NCI-H2196 (cell line): ENCODE measurements around the gene OLIG1.
A peak's percentile ranks its signal among the peaks of the same experiment; 100 is the strongest.

Experiments
- DNase-seq: peaks from one replicate; lab custom pipeline; 2025; ENCODE audit not compliant: unreplicated experiment; lab: John Stamatoyannopoulos, UW

OLIG1 gene

DNA sequence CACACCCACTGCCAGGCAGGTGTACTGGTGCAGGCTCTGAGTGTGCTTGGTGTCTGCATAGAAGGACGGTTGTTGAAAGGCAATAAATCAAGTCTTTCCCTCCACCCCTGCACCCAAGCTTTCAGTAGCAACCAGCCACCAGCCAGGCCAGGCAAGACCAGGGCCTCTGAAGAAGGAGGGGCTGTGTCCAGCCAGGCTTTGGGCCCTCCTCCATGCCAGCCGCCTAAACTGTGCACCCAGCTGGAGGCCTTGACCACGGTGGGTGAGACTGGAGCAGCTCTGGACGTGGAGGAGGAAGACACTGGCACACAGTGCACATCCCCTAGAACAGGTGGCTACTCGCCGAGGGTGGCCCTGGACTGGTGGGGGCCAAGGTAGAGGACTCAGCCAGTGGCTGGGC lies 39.3 kb upstream of the OLIG1 start:
- no peak for DNase-seq

- no peak for DNase-seq
Measured at GRCh38 chr21:33031152-33031911, 38.6 kb upstream of the OLIG1 start.

- no peak for DNase-seq
Measured at GRCh38 chr21:33032434-33033047, 37.4 kb upstream of the OLIG1 start.

GRCh38 chr21:33033094-33033951 lies 36.6 kb upstream of the OLIG1 start:
- DNase-seq: no peak

- DNase-seq: no peak
Measured at GRCh38 chr21:33033961-33034413, 36.0 kb upstream of the OLIG1 start.

DNA sequence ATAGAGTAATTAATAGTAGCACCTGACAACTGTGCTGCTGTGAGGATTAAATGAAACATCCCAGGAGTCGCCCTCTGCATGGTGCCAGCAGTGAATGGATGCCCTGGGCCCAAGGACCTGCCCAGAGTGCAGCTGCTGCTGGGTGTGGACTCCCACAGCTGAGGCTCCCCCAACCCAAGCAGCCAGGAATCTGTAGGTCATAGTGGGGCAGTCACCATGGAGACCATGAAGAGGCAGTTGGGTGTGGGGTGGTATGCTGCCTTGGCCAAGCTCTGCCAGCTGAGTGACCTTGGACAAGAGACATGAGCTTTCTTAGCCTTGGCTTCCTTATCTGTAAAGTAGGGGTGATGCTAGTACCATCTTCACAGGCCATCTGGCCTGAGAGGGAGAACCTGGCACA lies 34.8 kb upstream of the OLIG1 start:
- DNase-seq: no peak

GRCh38 chr21:33036430-33037162 lies 33.3 kb upstream of the OLIG1 start:
- no peak for DNase-seq

DNA sequence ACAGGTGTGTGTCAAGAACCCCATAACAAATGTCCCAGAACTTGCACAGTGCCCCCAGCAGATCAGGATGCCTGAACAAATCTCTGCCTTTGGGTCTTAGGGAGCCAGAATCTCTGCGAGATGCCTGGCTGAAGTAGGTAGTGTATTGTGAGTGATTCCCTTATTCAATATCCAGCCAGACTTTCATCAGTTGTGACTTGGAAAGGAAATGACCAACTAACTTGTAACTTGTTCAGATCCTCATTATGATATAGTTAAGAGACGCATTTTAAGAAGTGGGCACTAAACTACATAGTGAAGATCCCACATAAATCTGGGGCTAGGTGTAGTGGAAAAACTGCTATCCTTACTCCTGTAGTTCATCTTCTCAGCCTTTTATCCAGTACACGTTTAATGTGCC lies 32.4 kb upstream of the OLIG1 start:
- DNase-seq: no peak

- no peak for DNase-seq
Measured at GRCh38 chr21:33039536-33039935, 30.4 kb upstream of the OLIG1 start.

- no peak for DNase-seq
Measured at GRCh38 chr21:33040215-33040614, 29.7 kb upstream of the OLIG1 start.

- DNase-seq: no peak
Measured at GRCh38 chr21:33041981-33042380, 28.0 kb upstream of the OLIG1 start.

DNA sequence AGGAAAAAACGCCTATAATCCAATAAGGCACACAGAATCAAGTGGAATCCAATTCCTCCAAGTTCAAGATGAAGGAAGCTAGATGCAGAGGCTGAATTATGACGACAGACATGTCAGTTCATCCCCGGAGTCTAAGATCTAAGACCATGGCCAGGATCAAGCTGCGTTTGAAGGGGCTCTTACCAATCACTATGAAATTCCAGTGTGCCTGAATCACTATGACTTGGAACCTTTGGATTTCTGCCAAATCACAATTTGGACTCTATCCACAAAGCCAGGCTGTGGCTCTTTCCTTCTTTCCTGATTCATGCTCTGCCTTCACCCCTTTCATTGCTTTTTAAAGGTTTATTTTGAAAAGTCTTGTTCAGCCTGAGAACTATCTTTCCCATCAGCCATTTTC lies 27.1 kb upstream of the OLIG1 start:
- no peak for DNase-seq

DNA sequence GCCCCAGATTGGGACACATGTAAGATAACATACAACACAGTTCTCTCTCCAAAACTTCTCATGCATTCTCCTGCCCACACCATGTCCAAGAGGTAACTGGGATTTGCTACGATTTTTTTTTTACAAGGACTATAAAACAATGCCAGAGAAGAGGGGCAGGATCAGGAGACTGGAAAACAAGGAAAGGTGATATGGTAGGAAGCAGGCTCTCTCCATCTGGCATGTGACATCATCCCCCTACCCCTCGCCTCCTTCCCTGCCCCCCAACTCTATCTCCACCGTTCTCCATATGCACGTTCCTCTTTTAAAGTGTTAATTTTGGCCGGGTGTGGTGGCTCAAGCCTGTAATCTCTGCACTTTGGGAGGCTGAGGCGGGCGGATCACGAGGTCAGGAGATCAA lies 23.5 kb upstream of the OLIG1 start:
- DNase-seq: no peak

DNA sequence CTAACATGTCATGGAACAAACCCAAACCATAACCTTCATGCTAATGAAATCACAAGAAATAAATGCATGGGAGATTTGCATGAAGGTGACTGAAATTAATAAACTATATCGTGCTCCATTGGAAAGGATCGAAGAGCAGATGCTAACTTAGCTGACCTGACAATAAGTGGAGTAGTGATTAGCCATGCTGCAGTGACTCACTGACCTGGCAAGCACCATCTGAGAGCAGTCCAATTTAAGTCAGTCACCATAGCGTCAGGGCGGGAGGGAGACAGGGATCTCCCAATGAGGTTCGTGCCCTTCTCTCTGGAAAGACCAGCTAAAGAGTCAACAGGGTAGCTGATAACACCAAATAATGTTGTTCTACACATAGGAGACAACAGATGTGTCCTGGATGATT lies 22.7 kb upstream of the OLIG1 start:
- DNase-seq: no peak

DNA sequence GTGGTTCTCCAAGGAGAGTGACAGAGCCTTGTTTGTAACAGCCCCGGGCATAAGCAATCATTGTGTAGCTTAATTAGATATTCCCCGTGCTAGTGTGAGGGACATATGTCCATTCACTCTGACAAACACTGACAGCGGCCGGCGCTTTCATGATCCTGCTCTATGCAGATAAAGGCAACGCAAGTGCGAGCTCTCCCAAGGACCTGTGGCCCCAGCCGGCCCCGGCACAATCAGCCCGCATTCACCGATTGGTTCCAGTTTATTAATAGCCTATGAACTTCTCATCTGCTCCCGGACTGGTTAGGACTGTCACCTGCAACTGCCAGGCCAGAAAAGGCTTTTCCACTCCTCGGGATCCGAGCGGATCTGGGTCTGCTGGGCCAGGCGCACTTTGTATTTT lies 18.0 kb upstream of the OLIG1 start:
- no peak for DNase-seq

- no peak for DNase-seq
Measured at GRCh38 chr21:33053951-33054350, 16.0 kb upstream of the OLIG1 start.

DNA sequence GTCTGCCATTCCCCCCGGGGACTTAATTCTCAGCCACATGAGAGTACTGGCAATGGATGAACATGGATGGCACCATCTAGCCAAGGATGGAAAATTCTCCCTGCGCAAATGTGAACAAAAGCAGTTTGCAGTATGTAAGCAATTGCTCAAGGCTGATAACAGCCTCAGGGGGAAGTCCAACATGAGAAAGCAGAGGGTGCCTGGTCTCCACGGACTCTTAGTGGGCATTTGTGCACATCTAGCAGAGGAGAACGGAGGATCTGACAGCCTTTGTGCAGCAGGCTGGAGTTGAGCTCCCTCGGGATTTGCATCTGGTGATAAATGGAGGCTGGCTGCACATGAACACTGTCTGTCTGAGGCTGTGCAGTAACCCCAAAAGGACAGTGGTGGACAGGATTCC lies 13.9 kb upstream of the OLIG1 start:
- DNase-seq: no peak

DNA sequence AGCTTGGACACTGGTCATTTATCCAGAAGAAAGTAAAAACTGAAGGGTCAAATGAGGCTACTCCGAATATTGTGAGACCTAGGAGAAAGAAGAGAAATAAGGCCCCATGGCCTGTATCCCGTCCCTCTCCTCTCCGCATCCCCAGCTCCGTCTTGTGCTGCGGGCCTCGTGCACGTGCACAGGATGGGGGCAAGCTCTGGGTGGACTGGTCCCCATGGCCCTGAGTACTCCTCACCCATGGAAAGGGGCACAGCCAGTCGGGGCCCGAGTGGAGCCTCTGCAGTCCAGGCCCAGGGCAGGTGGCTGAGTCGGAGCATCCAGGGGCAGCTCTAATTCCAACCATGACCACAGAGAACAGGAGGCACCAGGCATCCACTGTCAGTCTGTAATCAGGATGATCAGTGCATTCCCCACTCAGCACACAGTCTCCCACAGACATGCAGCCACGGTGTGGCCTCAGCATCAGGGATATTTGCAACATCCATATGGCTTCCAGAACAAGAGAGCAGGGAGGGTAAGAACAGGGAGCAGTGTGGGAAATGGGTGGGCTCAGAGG lies 12.5 kb upstream of the OLIG1 start:
- no peak for DNase-seq

DNA sequence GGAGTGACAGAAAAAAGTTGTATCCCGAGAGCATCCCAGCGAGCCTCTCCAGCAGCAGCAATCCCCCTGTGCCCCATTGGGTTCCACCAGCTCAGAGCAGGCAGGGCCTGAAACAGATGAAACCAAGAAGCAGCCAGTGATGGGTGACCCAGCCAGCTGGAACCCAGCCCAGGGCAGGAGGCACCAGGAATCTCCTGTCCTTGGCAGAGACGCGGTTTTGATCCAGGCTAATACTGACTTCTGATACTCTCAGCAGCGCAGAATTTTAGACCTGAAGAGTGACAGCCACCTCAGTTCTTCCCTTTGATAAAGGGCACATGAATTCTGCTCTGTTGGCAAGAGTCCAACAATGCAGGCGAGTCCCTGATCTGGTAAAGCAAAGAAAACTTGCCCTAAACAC lies 11.4 kb upstream of the OLIG1 start:
- peak; percentile 56 for DNase-seq

DNA sequence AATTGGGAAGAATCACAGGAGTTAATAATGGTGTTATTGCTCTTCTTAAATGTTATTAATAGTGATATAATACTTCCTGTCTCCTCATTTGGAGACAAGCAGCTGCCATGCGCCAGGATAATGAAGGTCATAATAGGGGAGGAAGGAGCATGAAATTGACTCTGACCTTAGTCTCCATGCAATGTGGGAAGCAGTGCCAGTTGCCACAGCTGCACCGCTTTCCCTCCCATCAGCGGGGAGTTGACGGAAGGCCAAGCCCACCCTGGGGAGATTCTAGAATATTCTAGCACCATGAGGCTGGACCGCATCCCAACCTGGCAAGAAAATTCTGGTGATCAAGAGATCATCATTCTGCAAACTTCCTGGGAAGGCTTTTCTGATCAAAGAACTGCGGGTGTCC lies 11.0 kb upstream of the OLIG1 start:
- DNase-seq: no peak

DNA sequence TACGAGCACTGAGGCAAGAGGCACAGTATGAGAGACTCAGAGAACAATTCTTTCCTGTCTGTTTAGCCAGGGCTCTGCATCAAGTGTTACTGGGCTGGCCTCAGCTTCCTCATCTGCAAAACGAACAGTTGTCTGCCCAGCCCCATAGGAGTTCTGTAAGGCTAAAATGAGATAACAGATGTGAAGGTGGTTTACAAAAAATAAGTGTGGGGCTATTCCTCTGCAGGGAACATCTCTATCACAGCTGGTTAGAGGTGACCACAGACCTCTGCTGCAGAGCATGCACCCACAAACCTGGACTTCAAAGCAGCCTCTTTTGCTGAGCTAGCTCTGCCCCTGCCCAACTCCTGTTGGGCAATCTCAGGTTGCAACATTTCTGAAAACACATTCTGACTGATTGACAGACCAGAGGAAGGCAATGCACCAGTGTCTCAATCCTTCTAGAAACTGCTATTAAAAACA lies 10.5 kb upstream of the OLIG1 start:
- no peak for DNase-seq
